ENCODE data around the gene RNF126.

DNA sequence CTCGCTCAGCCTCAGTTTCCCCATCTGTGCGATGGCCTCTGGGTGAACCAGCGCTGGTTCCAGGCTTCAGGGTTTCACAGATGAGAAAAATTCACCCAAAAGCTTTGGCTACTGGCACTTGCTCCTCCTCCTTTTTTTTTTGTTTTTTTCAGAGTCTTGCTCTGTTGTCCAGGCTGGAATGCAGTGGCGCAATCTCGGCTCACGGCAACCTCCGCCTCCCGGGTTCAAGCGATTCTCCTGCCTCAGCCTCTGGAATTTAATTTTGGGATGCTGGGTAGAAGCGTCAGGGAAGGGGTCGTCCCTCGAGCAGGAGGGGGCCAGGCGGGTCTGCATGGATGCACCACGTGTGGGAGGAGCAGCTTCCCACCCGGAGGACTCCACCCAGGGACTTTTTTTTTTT lies 25.2 kb upstream of the RNF126 start:
- no peak for TF ChIP-seq CTCF (IDR thresholded peaks at IDR 0.05)
- no peak for TF ChIP-seq EP300 (IDR thresholded peaks at IDR 0.05)
- TF ChIP-seq POLR2A (IDR thresholded peaks at IDR 0.05), result no peak
- no peak for TF ChIP-seq POLR2AphosphoS5 (IDR thresholded peaks at IDR 0.05)
